Karpas-422 (cell line): ENCODE data around the gene ADAMTS17. TPM values are rescaled to one million over a fixed set of nuclear protein-coding genes. Genes with fewer than 3 reads are reported as not detected.

ENCODE experiments used
- DNase-seq: peaks from one replicate; pipeline ENCODE4 v3.0.0-alpha.2; 2015
- H2AFZ ChIP-seq: fragments of 200-600 bp; sonication (generic); 2 replicates; pipeline ENCODE4 v1.6.1; 2014; ENCODE audit warnings: antibody characterized with exemption, low read length, mixed read lengths
- H3K27ac ChIP-seq: fragments of 200-600 bp; sonication (generic); 2 replicates; pipeline ENCODE4 v1.5.1; 2014; ENCODE audit warnings: mild to moderate bottlenecking, low read length, moderate library complexity
- H3K27me3 ChIP-seq: fragments of 200-600 bp; sonication (generic); 2 replicates; pipeline ENCODE4 v1.6.1; 2014; ENCODE audit warnings: low read length, mixed read lengths
- H3K36me3 ChIP-seq: fragments of 200-600 bp; sonication (generic); 2 replicates; pipeline ENCODE4 v1.6.1; 2014; ENCODE audit warnings: low read length, mixed read lengths; ENCODE audit not compliant: insufficient read depth
- H3K4me1 ChIP-seq: fragments of 200-600 bp; sonication (generic); 2 replicates; pipeline ENCODE4 v1.6.1; 2014; ENCODE audit warnings: mild to moderate bottlenecking, low read length, mixed read lengths
- H3K4me2 ChIP-seq: fragments of 200-600 bp; sonication (generic); 2 replicates; pipeline ENCODE4 v1.6.1; 2014; ENCODE audit warnings: low read length, low read depth, mild to moderate bottlenecking; ENCODE audit not compliant: poor library complexity, severe bottlenecking
- H3K4me3 ChIP-seq: fragments of 200-600 bp; sonication (generic); 2 replicates; pipeline ENCODE4 v1.5.1; 2014; ENCODE audit warnings: mild to moderate bottlenecking, antibody characterized with exemption, low read length, mixed read lengths
- H3K79me2 ChIP-seq: fragments of 200-600 bp; sonication (generic); 2 replicates; pipeline ENCODE4 v1.6.1; 2014; ENCODE audit warnings: mild to moderate bottlenecking, low read length, mixed read lengths
- H3K9ac ChIP-seq: fragments of 200-600 bp; sonication (generic); 2 replicates; pipeline ENCODE4 v1.6.0; 2014; ENCODE audit warnings: low read length
- H3K9me2 ChIP-seq: fragments of 200-600 bp; sonication (generic), shearing (Covaris generic); replicated peaks from 2 replicates; pipeline ENCODE4 v1.6.0; 2014; ENCODE audit warnings: mild to moderate bottlenecking, low read length, moderate library complexity; ENCODE audit not compliant: insufficient read depth
- H3K9me3 ChIP-seq: fragments of 300-700, 200-600 bp; sonication (generic); 2 replicates; pipeline ENCODE4 v1.6.1; 2014; ENCODE audit warnings: low read length, mixed read lengths
- H4K20me1 ChIP-seq: fragments of 200-600 bp; sonication (generic); 2 replicates; pipeline ENCODE4 v1.6.1; 2014; ENCODE audit warnings: mild to moderate bottlenecking, antibody characterized with exemption, low read length, low read depth; ENCODE audit not compliant: insufficient read depth
- total RNA-seq: library from RNA; depleted of rRNA; stranded (reverse); fragments of >200 nt; shearing (Covaris generic); gene quantifications from 2 replicates; pipeline ENCODE4 v1.2.3, GENCODE V29; 2014; ENCODE audit warnings: low replicate concordance

ADAMTS17 gene
- total RNA-seq, 1 experiment from 2014 or later, result not detected

DNA sequence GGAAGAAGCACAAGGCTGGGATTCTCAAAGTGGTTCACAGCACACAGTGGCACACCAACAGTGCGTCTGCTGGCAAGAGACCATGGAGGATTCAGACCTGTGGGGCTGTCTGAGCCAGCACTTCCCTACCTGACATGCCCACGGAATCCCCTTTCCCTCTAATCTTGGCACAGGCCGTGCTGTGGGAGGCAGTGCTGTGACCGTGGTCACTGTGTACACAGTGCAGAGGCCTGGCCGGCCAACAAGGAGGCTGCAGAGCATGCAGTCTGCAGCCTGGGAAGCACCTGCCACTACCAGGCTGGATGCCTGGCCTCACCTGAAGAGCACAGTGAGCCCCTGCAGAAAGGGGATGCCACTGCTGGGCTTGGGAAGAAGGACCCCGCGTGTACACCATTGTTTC, 307.6 kb downstream of the ADAMTS17 start:
- no peaks in the 10 kb centered on the region for H4K20me1 ChIP-seq
- no peaks in the 10 kb centered on the region for H3K9me3 ChIP-seq
- no peaks in the 10 kb centered on the region for H3K4me1 ChIP-seq
- H3K27me3 ChIP-seq, result no peaks in the 10 kb centered on the region
- no peak overlapping the region for H3K9ac ChIP-seq
- no peaks in the 10 kb centered on the region for H3K9me2 ChIP-seq
- no peaks in the 10 kb centered on the region for H3K79me2 ChIP-seq
- no peaks in the 10 kb centered on the region for H3K36me3 ChIP-seq
- no peak overlapping the region for H3K4me3 ChIP-seq
- H3K4me2 ChIP-seq, result no peak overlapping the region
- DNase-seq, result no peak
- no peak overlapping the region for H3K27ac ChIP-seq
- no peak overlapping the region for H2AFZ ChIP-seq

DNA sequence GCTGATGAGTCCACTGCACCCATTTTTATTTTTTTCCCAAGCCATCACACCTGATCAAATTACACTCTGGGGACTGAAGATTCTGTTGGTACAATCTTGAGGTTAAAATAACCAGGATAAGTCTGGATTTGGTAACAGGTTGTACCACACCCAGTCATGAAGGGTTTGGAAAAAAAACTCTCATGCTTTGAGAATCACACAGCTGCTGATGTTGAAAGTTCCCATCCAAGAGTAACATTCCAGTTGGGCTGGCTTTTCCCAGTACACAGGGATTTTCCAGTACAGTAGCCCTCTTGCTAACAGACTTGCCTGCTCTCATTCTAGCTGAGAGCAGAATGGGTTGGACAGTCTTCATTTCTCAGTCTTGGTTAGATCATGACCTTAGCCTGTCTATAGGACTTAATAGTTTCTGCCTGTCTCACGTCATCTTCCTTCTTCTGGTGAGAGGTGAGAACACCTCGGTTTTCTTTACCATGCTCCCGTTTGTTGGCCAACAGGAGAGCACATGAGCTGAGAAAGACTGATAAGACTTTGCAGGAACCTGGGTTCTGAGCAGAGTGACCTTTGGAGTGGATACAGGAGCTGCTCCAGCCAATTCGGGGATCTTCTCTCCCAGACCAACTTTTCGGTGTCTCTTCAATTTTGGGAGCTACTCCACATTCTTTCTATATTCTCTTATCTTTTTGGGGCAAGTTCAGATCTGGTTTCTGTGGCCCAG, 308.5 kb downstream of the ADAMTS17 start:
- Histone ChIP-seq H3K79me2 (no peaks in the 10 kb centered on the region), H3K27me3 (no peaks in the 10 kb centered on the region), H3K27ac (no peak overlapping the region), H3K4me2 (no peak overlapping the region), H3K36me3 (no peaks in the 10 kb centered on the region), H3K9me3 (no peaks in the 10 kb centered on the region), H3K9me2 (no peaks in the 10 kb centered on the region), H2AFZ (no peak overlapping the region), H3K9ac (no peak overlapping the region), H3K4me3 (no peak overlapping the region), H3K4me1 (no peaks in the 10 kb centered on the region), H4K20me1 (no peaks in the 10 kb centered on the region)
- DNase-seq, result no peak

DNA sequence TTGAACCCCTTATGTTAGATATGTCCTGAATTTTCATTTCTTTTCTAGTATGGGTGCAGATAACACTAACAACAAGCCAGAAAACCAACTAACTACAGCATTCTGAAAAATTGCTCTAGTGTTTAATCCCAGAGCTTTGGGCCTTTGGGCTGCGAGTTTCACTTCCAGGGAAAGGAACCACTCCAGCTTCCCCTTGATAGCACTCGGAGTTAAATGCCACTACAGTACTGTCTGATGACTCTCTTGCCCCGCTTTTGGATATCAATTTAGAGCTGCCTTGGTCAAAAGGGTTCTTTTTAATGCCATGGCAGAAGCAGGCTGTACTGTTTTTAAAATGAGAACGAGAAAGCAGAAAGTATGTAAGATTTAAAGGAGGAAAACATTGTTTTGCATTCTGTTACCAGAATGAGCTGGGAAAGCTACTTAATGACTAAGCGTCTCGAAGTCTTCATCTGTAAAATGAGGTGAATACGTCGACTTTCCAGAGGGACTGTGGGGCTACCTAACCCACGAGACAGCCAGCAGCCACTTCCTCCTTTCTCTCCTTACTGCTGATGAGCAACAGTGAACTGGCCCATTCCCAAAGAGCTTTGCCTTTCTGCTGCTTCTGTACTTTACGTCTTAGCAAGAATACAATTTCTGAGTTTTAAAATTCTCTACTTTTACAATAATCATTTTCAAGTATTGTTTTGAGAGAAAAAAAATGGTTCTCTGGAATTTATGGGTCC, 309.3 kb downstream of the ADAMTS17 start:
- H4K20me1 ChIP-seq, result no peaks in the 10 kb centered on the region
- no peaks in the 10 kb centered on the region for H3K36me3 ChIP-seq
- no peak overlapping the region for H3K27ac ChIP-seq
- H2AFZ ChIP-seq, result no peak overlapping the region
- H3K4me3 ChIP-seq, result no peak overlapping the region
- no peaks in the 10 kb centered on the region for H3K9me2 ChIP-seq
- no peak overlapping the region for H3K9ac ChIP-seq
- H3K4me2 ChIP-seq, result no peak overlapping the region
- H3K27me3 ChIP-seq, result peaks cover 4% of the 10 kb centered on the region; the same call in 1 of the 2 replicates
- no peaks in the 10 kb centered on the region for H3K4me1 ChIP-seq
- no peak for DNase-seq
- peaks cover 2% of the 10 kb centered on the region for H3K9me3 ChIP-seq
- H3K79me2 ChIP-seq, result no peaks in the 10 kb centered on the region

DNA sequence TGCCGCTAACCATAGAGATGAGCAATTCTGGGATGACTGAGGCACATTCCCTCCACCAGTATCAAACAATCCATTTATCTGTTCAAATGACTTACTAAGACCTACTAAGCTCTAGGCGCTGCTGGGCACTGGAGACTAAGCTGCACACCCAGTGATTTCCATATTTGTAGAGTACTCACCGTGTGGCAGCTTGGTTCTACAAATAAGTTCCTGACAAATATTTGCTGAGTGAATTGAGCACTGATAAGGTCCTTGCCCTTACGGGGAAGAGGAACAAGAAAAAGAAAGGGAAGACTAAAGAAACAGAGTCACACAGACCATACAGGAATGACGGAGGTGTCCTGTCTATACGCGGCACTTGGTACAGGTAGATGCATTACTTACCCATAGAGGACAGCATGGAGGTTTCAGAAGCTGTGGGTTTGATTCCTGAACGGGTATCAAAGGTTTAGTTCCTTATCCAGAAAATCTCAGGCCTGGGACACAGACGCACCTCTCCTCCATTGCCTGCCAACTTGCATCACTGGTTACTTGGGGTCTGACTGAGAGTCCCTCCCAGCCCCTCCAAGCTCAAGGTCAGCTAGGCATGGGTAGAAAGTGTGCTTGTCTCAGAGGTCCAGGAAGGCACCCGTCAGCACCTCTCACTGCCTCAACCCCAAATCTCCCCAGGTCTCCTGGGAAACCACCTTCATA, 310.0 kb downstream of the ADAMTS17 start:
- peaks cover 5% of the 10 kb centered on the region; the same call in 1 of the 2 replicates for H3K27me3 ChIP-seq
- H2AFZ ChIP-seq, result no peak overlapping the region
- H3K79me2 ChIP-seq, result no peaks in the 10 kb centered on the region
- no peaks in the 10 kb centered on the region for H3K4me1 ChIP-seq
- no peak overlapping the region for H3K4me2 ChIP-seq
- no peak overlapping the region for H3K27ac ChIP-seq
- no peak for DNase-seq
- no peaks in the 10 kb centered on the region for H4K20me1 ChIP-seq
- no peak overlapping the region for H3K9ac ChIP-seq
- H3K9me2 ChIP-seq, result no peaks in the 10 kb centered on the region
- no peak overlapping the region for H3K4me3 ChIP-seq
- H3K36me3 ChIP-seq, result no peaks in the 10 kb centered on the region
- peaks cover 4% of the 10 kb centered on the region for H3K9me3 ChIP-seq

DNA sequence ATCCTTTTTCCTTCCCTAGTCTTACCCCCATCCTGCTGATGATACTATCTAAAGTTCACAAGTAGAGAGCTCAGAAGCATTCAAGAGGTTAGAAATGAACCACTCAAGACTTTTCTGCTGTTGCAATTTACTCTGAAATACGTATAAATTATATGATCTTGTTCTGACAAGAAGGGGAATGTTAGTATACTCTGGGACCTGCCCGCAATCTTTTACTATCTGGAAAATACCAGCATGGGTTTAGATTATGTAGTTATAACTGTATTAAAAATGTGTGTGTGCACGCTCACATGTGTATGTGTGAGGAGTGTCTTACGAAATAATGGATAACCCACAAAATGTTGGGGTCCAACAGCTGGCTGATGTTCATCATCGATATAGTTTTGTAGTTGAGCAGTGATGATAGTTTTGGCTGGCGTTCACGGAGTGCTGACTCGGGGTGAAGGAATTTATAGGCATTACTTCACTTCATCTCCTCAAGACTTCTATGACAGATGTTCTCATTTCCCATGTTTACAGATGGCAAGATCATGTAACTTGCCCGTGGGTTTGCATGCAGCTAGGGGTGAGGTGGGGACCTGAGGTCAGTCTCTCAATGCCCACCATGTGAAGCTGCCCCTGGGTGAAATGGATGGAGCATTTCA, 311.1 kb downstream of the ADAMTS17 start:
- Histone ChIP-seq H2AFZ (no peak overlapping the region), H3K79me2 (no peaks in the 10 kb centered on the region), H3K36me3 (no peaks in the 10 kb centered on the region), H3K4me1 (no peaks in the 10 kb centered on the region), H3K9me2 (no peaks in the 10 kb centered on the region), H4K20me1 (no peaks in the 10 kb centered on the region), H3K27me3 (peaks cover 5% of the 10 kb centered on the region; the same call in 1 of the 2 replicates), H3K9me3 (peaks cover 4% of the 10 kb centered on the region), H3K4me2 (no peak overlapping the region), H3K4me3 (no peak overlapping the region), H3K9ac (no peak overlapping the region), H3K27ac (no peak overlapping the region)
- no peak for DNase-seq

DNA sequence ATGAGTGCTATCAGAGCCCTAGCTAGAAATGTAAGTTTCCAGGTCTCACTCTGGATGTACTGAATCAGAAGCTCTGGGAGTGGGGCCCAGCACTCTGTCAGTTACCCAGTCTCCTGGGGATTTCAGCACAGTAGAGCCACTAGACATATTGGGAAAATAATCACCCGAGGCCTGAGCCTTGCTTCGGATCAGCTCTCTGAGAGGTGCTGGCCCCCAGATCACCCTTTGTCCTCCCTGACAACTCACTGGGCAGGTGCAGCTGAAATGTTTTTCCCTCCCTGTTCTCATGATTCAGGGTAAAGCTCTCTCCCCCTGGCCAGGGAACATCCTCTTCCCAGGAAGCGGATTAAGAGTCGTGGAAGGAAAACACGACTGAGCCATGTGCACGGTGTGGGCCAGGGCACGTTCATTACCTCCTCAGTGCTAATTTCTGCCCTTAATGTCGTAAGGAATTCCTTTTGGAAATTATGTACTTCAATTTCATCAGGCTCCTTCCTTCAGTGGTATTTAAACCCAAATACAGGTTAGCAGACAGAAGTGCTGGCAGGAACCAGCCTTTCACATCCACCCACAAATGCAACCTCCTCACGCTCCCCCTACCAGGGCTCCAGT, 311.8 kb downstream of the ADAMTS17 start:
- H3K4me3 ChIP-seq, result no peak overlapping the region
- H4K20me1 ChIP-seq, result no peaks in the 10 kb centered on the region
- no peak for DNase-seq

DNA sequence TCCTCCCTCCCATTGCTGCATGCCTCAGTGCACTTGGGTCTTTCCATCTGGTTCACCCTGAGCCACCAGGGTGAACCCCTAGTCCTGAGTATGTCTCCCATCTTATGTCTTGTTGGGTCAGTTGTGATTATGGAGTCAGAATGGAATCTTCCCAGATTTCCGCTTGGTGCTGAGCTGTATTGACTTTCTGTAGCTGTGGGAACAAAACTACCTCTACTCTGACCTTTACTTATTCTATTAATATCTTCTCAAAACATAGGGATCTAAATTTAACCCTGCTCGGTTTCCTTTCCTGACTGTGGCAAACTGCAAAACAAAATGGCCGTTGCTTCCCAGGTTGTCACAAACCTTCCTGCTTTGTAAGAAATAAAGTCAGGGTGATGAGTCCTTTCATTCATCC, 312.7 kb downstream of the ADAMTS17 start:
- Histone ChIP-seq H3K4me3 (no peak overlapping the region), H3K27me3 (peaks cover 5% of the 10 kb centered on the region; the same call in 1 of the 2 replicates), H3K27ac (no peak overlapping the region), H3K9me3 (peaks cover 4% of the 10 kb centered on the region), H3K36me3 (no peaks in the 10 kb centered on the region), H3K79me2 (no peaks in the 10 kb centered on the region), H3K9ac (no peak overlapping the region), H3K4me1 (no peaks in the 10 kb centered on the region), H2AFZ (no peak overlapping the region), H3K9me2 (no peaks in the 10 kb centered on the region), H4K20me1 (no peaks in the 10 kb centered on the region), H3K4me2 (no peak overlapping the region)
- DNase-seq, result no peak

More for the DNA sequence above, 311.8 kb downstream of the ADAMTS17 start:
- Histone ChIP-seq H3K9ac (no peak overlapping the region), H3K4me2 (no peak overlapping the region), H3K27ac (no peak overlapping the region), H3K27me3 (peaks cover 5% of the 10 kb centered on the region; the same call in 1 of the 2 replicates), H3K9me2 (no peaks in the 10 kb centered on the region), H3K4me1 (no peaks in the 10 kb centered on the region), H3K36me3 (no peaks in the 10 kb centered on the region), H2AFZ (no peak overlapping the region), H3K79me2 (no peaks in the 10 kb centered on the region), H3K9me3 (peaks cover 4% of the 10 kb centered on the region)
